Heart right ventricle (tissue), 16 donors: Measurements from ENCODE around the gene CLSTN2. TPM values are rescaled to one million over a fixed set of nuclear protein-coding genes. Genes with fewer than 3 reads are reported as not detected.

ENCODE experiments used
- ATAC-seq, 8 donors: fragments of 200-7000 bp; cut with Tn5 transposase; one replicate each; pipeline ENCODE4 v1.9.1; 2020; ENCODE audit warnings: mild to moderate bottlenecking in 8 of 8, moderate library complexity in 8 of 8, moderate number of reproducible peaks in 1 of 8
- DNase-seq, 2 donors: peaks; one replicate each; pipeline ENCODE4 v3.0.0-alpha.2; 2020
- H3K27ac ChIP-seq, 10 donors: fragments of 200-600 bp; sonication (generic) in 2 of 10; one replicate each; pipeline versions ENCODE4 v1.5.0 to v1.8.0; 2020 to 2022; ENCODE audit warnings: mild to moderate bottlenecking in 3 of 10
- H3K27me3 ChIP-seq, 7 donors: fragments of 200-600 bp; one replicate each; pipeline ENCODE4 v1.8.0; 2021 to 2022; ENCODE audit warnings: mild to moderate bottlenecking in 2 of 7
- H3K36me3 ChIP-seq, 9 donors: fragments of 200-600 bp; sonication (generic) in 1 of 9; one replicate each; pipeline versions ENCODE4 v1.5.0 to v1.8.0; 2020 to 2022; ENCODE audit warnings: mild to moderate bottlenecking in 2 of 9
- H3K4me1 ChIP-seq, 9 donors: fragments of 200-600 bp; sonication (generic) in 1 of 9; one replicate each; pipeline versions ENCODE4 v1.5.0 to v1.8.0; 2020 to 2022; ENCODE audit warnings: mild to moderate bottlenecking in 4 of 9
- H3K4me3 ChIP-seq, 10 donors: fragments of 200-600 bp; sonication (generic) in 2 of 10; one replicate each; pipeline versions ENCODE4 v1.5.0 to v1.8.0; 2020 to 2022; ENCODE audit warnings: mild to moderate bottlenecking in 7 of 10, moderate library complexity in 2 of 10
- H3K9me3 ChIP-seq, 11 donors: fragments of 200-600 bp in 10 of 11; sonication (generic) in 2 of 11; one replicate each; pipeline versions ENCODE4 v1.5.0 to v1.8.0; 2013 to 2022; ENCODE audit warnings: mild to moderate bottlenecking in 2 of 11, control low read depth in 1 of 11, moderate library complexity in 1 of 11
- CTCF ChIP-seq, 9 donors: fragments of 200-600 bp; sonication (generic) in 2 of 9; IDR thresholded peaks; one replicate each; pipeline versions ENCODE4 v1.5.0 to v1.8.0; 2021 to 2022; ENCODE audit warnings: antibody characterized with exemption in 9 of 9, mild to moderate bottlenecking in 5 of 9, moderate library complexity in 1 of 9
- WGBS, 2 donors: extraction: QIAGEN DNeasy Blood & Tissue Kit; methylation state at CpG; one replicate each; pipeline ENCODE4 v1.1.7; 2013; ENCODE audit warnings: inconsistent platforms in 1 of 2; 5-methylcytosine and 5-hydroxymethylcytosine counted together
- intact Hi-C, 10 donors: fragments of 100-400 bp; cut with DNase I; formaldehyde crosslinking; loops; one replicate each; pipeline versions ENCODE4 v1.11.1 to v1.14.2; 2022
- polyA plus RNA-seq, 2 donors: library from polyadenylated mRNA; stranded (reverse); fragments of 200-250 nt; gene quantifications; one replicate each; pipeline ENCODE4 v1.2.3, GENCODE V29; 2013
- total RNA-seq, 10 donors: library from RNA; stranded (reverse); fragmentation: NEBNext Ultra II Directional in 3 of 10; extraction: Animal tissue kit (Norgen Biotek cat#: 25700) in 3 of 10; gene quantifications; one replicate each; pipeline versions ENCODE4 v1.2.1 to v1.2.4, GENCODE V29; 2021 to 2023
- donor health status: Arrhythmogenic right ventricular cardiomyopathy.
- donor health status: ischemic (EF 13 %, LVEDD 7.1; RV severe dilation, severe dysfunction).
- donor health status: healthy with polysubstance abuse.
- donor health status: DM: no; HTN: yes; CAD: no.
- donor health status: DM: no; HTN: no; CAD: no.
- donor health status: ischemic (EF 25% LVEDD 6.9; RV normal size, moderate dysfunction).
- donor health status: ischemic (EF 25% LVEDD 5.7; RV mildly dilated, moderate dysfunction).
- donor health status: healthy.
- donor health status: DM: yes; HTN: yes; CAD: no.
- donor health status: Ischemic cardiomyopathy.
- donor health status: ischemic (EF 35%, LVEDD 5.7; RV mildly dilated, moderate dysfunction).
- donor health status: nonischemic (EF 11% LVEDD 7.7; RV severe dilation, severe dysfunction).
- donor health status: DM: yes; HTN: yes; CAD: no.
- donor health status: PGD.
- donor health status: ischemic (EF 29% LVEDD 5.4; RV normal size, mild dysfunction).
- donor health status: nonischemic (EF 23%, LVEDD 6.1; RV moderate dilation, normal function).

CLSTN2 gene
- total and polyA plus RNA-seq, 12 donors = 0.57 to 10.7 (median 4.4) TPM

DNA sequence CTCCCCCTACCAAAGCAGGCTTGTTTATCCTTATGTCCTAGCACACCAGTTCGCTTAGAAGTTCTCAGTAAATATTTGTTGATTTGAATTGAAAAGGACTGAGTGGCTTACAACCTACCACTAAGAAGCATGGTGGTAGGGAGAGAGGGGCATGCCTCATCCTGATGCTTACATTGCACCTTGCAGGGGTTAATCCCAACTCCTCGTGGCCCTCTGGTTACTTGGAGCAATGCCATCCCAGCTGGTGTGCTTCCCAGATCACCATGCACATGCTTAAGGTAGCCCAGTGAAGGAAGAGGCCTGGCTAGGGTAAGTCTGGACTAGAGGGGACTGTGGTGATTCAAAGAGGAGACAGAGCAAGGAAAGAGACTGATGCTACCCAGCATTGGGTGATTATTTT, 253.3 kb downstream of the CLSTN2 start:
- Histone ChIP-seq H3K36me3 (no peaks in the 10 kb centered on the region), H3K9me3 (peaks cover 0 to 9% (median 0%) of the 10 kb centered on the region in 11 donors), H3K4me3 (no peak overlapping the region), H3K4me1 (peaks cover 5 to 39% (median 18%) of the 10 kb centered on the region in 9 donors), H3K27ac (peak overlapping the region in 2 of 10 donors; percentile 84 to 86), H3K27me3 (no peaks in the 10 kb centered on the region)
- WGBS, 2 donors = 46% methylated on average over 2 of the region's 2 CpGs
- DNase-seq = peak; percentile 12 to 30
- ATAC-seq = peak in 6 of 8 donors; percentile 47 to 67 (median 61)
- intact Hi-C loops = no loop called here
- TF ChIP-seq CTCF (IDR thresholded peaks at IDR 0.05) = no peak

DNA sequence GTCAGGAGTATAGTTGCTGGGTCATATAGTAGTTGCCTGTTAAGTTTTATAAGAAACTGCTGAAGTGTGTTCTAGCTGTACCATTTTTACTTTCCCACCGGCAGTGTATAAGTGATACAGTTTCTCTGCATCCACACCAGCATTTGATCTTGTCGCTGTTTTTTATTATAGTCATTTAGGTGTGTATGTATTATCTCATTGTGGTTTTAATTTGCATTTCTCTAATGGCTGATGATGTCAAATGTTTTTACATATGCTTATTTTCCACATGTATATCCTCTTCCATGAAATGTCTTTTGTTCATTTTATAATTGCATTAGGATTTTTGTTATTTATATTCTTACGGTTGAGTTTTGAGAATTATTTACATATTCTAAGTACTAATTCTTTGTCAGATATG, 254.3 kb downstream of the CLSTN2 start:
- Histone ChIP-seq H3K4me1 (peaks cover 5 to 39% (median 18%) of the 10 kb centered on the region in 9 donors), H3K36me3 (no peaks in the 10 kb centered on the region), H3K27ac (no peak overlapping the region), H3K4me3 (no peak overlapping the region), H3K9me3 (peaks cover 0 to 16% (median 0%) of the 10 kb centered on the region in 11 donors), H3K27me3 (no peaks in the 10 kb centered on the region)
- intact Hi-C loops = no loop called here
- DNase-seq (no peak), ATAC-seq (no peak)
- 94 to 95% methylated on average over 3 of the region's 3 CpGs for WGBS, 2 donors
- TF ChIP-seq CTCF (IDR thresholded peaks at IDR 0.05) = no peak

DNA sequence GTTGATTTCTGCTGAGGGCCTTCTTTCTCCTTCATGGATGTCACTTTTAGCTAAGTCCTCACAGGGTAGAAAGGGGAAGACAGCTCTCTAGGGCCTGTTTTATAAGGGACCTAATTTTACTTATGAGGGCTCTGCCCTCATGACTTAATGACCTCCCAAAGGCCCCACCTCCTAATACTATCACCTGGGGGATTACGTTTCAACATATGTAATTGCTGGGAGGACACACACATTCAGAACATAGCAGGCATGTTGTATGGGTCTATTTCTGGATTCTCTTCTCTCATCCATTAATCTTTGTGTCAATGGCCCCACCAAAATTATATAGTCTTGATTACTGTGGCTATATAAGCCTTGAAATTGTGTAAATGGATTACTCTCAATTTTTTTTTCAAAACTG, 255.0 kb downstream of the CLSTN2 start:
- no peak for ATAC-seq

DNA sequence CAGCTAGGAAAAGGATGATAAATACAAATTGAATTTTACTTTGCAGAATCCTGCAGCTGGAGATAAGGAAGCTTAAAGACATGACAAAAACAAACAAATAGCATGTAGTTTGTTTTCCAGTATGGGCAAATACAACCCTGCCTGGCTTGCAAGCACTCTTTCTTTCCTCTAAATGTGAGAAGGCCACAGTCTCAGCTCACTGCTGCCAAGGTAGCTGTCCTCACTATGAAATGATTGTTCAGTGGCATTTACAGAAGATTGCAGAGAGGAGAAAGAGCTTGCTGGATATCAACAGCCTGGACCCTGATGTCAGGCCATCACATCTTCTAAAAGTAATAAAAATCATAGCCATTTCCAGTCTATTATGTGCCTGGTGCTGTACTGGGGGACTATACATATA, 262.0 kb downstream of the CLSTN2 start:
- peaks cover 0 to 20% (median 4%) of the 10 kb centered on the region in 9 donors for H3K4me1 ChIP-seq
- TF ChIP-seq CTCF (IDR thresholded peaks at IDR 0.05) = no peak
- peaks cover 0 to 17% (median 0%) of the 10 kb centered on the region in 11 donors for H3K9me3 ChIP-seq
- peak in 2 of 8 donors; percentile 18 to 71 for ATAC-seq
- H3K36me3 ChIP-seq = no peaks in the 10 kb centered on the region
- intact Hi-C loops = no loop called here
- no peak overlapping the region for H3K27ac ChIP-seq
- DNase-seq = no peak
- no peak overlapping the region for H3K4me3 ChIP-seq
- no peaks in the 10 kb centered on the region for H3K27me3 ChIP-seq

More for the DNA sequence above, 255.0 kb downstream of the CLSTN2 start:
- intact Hi-C loops = no loop called here
- Histone ChIP-seq H3K27ac (no peak overlapping the region), H3K27me3 (no peaks in the 10 kb centered on the region), H3K4me3 (no peak overlapping the region), H3K4me1 (peaks cover 5 to 39% (median 18%) of the 10 kb centered on the region in 9 donors), H3K9me3 (peaks cover 0 to 17% (median 0%) of the 10 kb centered on the region in 11 donors), H3K36me3 (no peaks in the 10 kb centered on the region)
- no peak for DNase-seq
- TF ChIP-seq CTCF (IDR thresholded peaks at IDR 0.05) = no peak
- WGBS, 2 donors = 75 to 86% methylated on average over 1 of the region's 1 CpG
